Activated B cell treated with CpG ODN at 0.5 μM for 24 hours (primary cell): ENCODE results near the gene GPR85. TPM values are rescaled to one million over a fixed set of nuclear protein-coding genes. Genes with fewer than 3 reads are reported as not detected.

Source experiments
- ATAC-seq: fragments of 200-7000 bp; cut with Tn5 transposase; one replicate; pipeline ENCODE4 v1.10.0; 2021; ENCODE audit warnings: low read depth, mild to moderate bottlenecking, moderate library complexity
- CTCF ChIA-PET: fragments of 350-600 bp; sonication (Branson Sonifier 250); formaldehyde crosslinking; loops from one replicate; lab custom pipeline; 2021; ENCODE audit warnings: antibody characterized with exemption; lab: Charles Lee
- POLR2A ChIA-PET: fragments of 350-600 bp; sonication (Branson Sonifier 250); formaldehyde crosslinking; loops from one replicate; lab custom pipeline; 2021; ENCODE audit warnings: antibody characterized with exemption; lab: Charles Lee
- DNase-seq: peaks from one replicate; pipeline ENCODE4 v3.0.0; 2022
- H3K27ac Mint-ChIP-seq: one replicate; pipeline ENCODE4 v1.8.0; 2020; ENCODE audit warnings: mixed read lengths
- H3K27me3 Mint-ChIP-seq: one replicate; pipeline ENCODE4 v1.8.0; 2021; ENCODE audit warnings: mixed read lengths
- H3K36me3 Mint-ChIP-seq: one replicate; pipeline ENCODE4 v1.8.0; 2021; ENCODE audit warnings: low read depth, mixed read lengths
- H3K4me1 Mint-ChIP-seq: one replicate; pipeline ENCODE4 v1.8.0; 2021; ENCODE audit warnings: mixed read lengths
- H3K4me3 Mint-ChIP-seq: one replicate; pipeline ENCODE4 v1.8.0; 2020; ENCODE audit warnings: mild to moderate bottlenecking, mixed read lengths
- H3K9me3 Mint-ChIP-seq: one replicate; pipeline ENCODE4 v1.8.0; 2020; ENCODE audit warnings: mixed read lengths
- intact Hi-C: fragments of 100-400 bp; cut with micrococcal nuclease; formaldehyde crosslinking; loops from one replicate; pipeline ENCODE4 v1.15.1; 2024
- total RNA-seq: library from RNA; stranded (reverse); gene quantifications from 2 replicates; pipeline ENCODE4 v1.2.3, GENCODE V29; 2022
- TF ChIP-seq, protein P1 (sequence below): fragments of 200-600 bp; IDR thresholded peaks from one replicate; pipeline ENCODE4 v1.8.0; 2022; ENCODE audit warnings: antibody characterized with exemption, mild to moderate bottlenecking

GPR85 gene
- total RNA-seq, 1 donor from 2014 or later = not detected

DNA sequence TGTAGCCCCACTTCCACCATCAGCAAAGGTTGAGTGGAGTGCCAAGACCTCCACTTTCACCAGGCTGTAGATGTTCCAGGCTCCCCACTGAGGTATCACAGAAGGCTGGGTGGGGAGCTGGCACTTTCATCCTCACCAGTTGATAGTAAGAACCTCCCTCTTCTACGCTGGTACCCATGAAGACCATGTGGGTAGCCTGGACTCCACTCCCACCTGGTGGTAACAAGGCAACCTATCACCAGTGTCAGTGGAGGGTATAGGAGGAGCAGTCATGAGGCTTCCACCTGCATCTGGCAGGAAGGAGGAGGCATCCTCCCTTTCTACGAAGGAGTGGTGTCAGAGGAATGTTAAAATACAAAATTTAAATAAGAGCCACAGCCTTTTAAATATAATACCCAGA, 27.3 kb upstream of the GPR85 start:
- no peak overlapping the region for H3K27ac Mint-ChIP-seq
- no peak overlapping the region for H3K4me3 Mint-ChIP-seq
- no peaks in the 10 kb centered on the region for H3K27me3 Mint-ChIP-seq
- peaks cover 26% of the 10 kb centered on the region for H3K36me3 Mint-ChIP-seq
- ATAC-seq (no peak), DNase-seq (no peak)
- intact Hi-C loops = loop anchor here (2.0 kb wide), 1 partner anchor 563 kb away; no protein-coding TSS in a partner anchor
- CTCF ChIA-PET = no interaction called here
- POLR2A ChIA-PET = no interaction called here
- TF ChIP-seq, protein P1, sequence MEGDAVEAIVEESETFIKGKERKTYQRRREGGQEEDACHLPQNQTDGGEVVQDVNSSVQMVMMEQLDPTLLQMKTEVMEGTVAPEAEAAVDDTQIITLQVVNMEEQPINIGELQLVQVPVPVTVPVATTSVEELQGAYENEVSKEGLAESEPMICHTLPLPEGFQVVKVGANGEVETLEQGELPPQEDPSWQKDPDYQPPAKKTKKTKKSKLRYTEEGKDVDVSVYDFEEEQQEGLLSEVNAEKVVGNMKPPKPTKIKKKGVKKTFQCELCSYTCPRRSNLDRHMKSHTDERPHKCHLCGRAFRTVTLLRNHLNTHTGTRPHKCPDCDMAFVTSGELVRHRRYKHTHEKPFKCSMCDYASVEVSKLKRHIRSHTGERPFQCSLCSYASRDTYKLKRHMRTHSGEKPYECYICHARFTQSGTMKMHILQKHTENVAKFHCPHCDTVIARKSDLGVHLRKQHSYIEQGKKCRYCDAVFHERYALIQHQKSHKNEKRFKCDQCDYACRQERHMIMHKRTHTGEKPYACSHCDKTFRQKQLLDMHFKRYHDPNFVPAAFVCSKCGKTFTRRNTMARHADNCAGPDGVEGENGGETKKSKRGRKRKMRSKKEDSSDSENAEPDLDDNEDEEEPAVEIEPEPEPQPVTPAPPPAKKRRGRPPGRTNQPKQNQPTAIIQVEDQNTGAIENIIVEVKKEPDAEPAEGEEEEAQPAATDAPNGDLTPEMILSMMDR = no peak
- H3K9me3 Mint-ChIP-seq = no peaks in the 10 kb centered on the region
- H3K4me1 Mint-ChIP-seq = peaks cover 16% of the 10 kb centered on the region

DNA sequence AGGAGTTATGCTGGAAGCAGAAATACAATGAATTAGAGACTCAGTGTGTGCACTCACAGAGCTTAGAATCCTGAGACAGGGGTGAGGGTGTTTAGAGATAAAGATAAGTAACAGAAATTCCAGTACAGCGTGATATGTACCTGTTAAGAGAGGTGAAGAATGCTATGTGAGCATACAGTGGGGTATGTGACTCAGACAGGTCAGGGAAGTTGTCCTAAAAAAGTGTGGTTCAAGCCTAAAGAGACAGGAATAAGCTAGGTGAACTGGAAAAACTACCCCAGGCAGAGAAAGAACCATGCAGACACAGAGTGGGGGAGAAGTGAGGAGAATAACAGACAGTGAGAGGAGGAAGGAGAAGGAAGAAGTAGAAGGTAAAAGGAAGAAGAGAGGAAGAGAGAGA, 23.1 kb upstream of the GPR85 start:
- no peaks in the 10 kb centered on the region for H3K4me1 Mint-ChIP-seq
- POLR2A ChIA-PET = no interaction called here
- intact Hi-C loops = no loop called here
- peaks cover 8% of the 10 kb centered on the region for H3K36me3 Mint-ChIP-seq
- CTCF ChIA-PET = no interaction called here
- no peak overlapping the region for H3K27ac Mint-ChIP-seq
- ATAC-seq (no peak), DNase-seq (no peak)
- H3K4me3 Mint-ChIP-seq = no peak overlapping the region
- H3K9me3 Mint-ChIP-seq = no peaks in the 10 kb centered on the region
- peaks cover 2% of the 10 kb centered on the region for H3K27me3 Mint-ChIP-seq
- TF ChIP-seq, protein P1 = no peak

DNA sequence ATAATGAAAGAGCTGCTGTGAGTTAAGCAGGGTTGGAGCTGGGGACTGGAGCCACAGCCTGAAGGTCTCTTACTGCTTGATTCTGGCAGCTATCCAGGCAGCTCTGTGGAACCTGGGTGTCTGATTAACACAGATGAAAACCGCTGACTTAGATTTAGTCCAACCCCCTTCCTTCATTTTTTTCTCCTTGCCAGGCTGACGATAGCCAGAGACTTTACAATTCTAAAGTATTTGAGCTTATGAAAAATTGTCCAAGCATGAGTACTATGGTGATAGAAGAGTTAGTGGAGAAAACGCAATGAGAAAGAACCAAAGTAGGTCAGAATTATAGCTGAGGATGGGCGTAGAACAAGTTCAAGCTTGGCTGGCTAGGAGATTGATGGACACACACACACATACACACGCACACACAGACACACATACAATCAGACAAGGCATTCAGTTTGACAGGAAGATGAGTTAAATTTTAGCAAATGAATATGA, 13.5 kb upstream of the GPR85 start:
- ChIA-PET POLR2A (no interaction called here), CTCF (no interaction called here)
- DNase-seq = no peak
- H3K9me3 Mint-ChIP-seq = peaks cover 2% of the 10 kb centered on the region
- H3K4me1 Mint-ChIP-seq = no peaks in the 10 kb centered on the region
- no peak overlapping the region for H3K4me3 Mint-ChIP-seq
- no peak overlapping the region for H3K27ac Mint-ChIP-seq
- no peaks in the 10 kb centered on the region for H3K36me3 Mint-ChIP-seq
- TF ChIP-seq, protein P1 = no peak
- intact Hi-C loops = no loop called here
- no peak for ATAC-seq
- H3K27me3 Mint-ChIP-seq = no peaks in the 10 kb centered on the region

DNA sequence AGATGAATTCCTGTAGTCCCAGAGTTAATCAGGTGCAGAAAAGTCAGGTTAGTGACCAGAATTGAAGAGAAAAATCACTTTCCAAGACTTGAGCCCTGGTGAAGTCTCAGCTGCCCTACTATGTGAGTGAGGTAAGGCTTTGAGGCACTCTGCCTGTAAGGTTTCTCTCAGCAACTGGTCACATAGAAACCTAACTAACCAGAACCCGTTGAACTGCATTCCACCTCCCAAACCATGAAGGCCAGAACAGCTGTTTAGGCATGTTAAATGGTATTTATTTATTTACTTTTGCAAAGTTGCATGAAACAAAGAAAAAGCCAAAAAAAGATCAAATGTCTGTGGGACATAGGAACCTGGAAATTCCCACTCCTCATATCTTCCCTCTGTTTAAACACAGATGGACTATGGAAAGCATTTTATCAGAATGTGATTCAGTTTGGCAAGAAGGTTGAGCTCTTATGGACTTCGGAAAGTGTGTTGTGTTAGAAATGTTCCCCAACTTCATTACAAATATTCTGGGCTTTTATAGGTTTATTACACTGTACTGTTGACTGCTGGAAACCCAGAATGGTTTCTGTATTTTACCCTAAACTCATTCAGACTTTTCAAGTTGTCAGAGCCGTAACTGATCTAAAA, 12.8 kb upstream of the GPR85 start:
- CTCF ChIA-PET = no interaction called here

GRCh38 chr7:113094517-113095249, 8.1 kb upstream of the GPR85 start:
- Mint-ChIP-seq H3K27me3 (peaks cover 5% of the 10 kb centered on the region), H3K36me3 (no peaks in the 10 kb centered on the region), H3K4me1 (no peaks in the 10 kb centered on the region), H3K27ac (no peak overlapping the region), H3K9me3 (no peaks in the 10 kb centered on the region), H3K4me3 (no peak overlapping the region)
- no peak for DNase-seq
- ATAC-seq = no peak
- intact Hi-C loops = no loop called here
- TF ChIP-seq, protein P1 = no peak
- ChIA-PET CTCF (no interaction called here), POLR2A (no interaction called here)

More for the DNA sequence above, 12.8 kb upstream of the GPR85 start:
- H3K36me3 Mint-ChIP-seq = no peaks in the 10 kb centered on the region
- no peak for DNase-seq
- intact Hi-C loops = no loop called here
- H3K9me3 Mint-ChIP-seq = peaks cover 2% of the 10 kb centered on the region
- no peaks in the 10 kb centered on the region for H3K4me1 Mint-ChIP-seq
- no peak overlapping the region for H3K4me3 Mint-ChIP-seq
- no peak for ATAC-seq
- H3K27me3 Mint-ChIP-seq = no peaks in the 10 kb centered on the region
- no peak overlapping the region for H3K27ac Mint-ChIP-seq
- TF ChIP-seq, protein P1 = no peak
- POLR2A ChIA-PET = no interaction called here
